ENCODE data around the gene FMO1.

FMO1 gene

GRCh38 chr1:171254859-171255258, 6.6 kb downstream of the FMO1 start:
- Histone ChIP-seq H3K4me3 (ENCODE audit: low read depth in 1 of 5, low read length in 5 of 5) (no peak overlapping the region), H3K9me3 (ENCODE audit: control insufficient read depth in 5 of 5, low read length in 5 of 5) (no peaks in the 10 kb centered on the region), H3K4me1 (ENCODE audit: control insufficient read depth in 5 of 5, insufficient read depth in 5 of 5, low read length in 5 of 5) (peaks cover 3 to 22% (median 18%) of the 10 kb centered on the region in 5 donors), H3K36me3 (ENCODE audit: control insufficient read depth in 5 of 5, insufficient read depth in 5 of 5, low read length in 5 of 5) (no peaks in the 10 kb centered on the region), H3K27me3 (ENCODE audit: control insufficient read depth in 5 of 5, insufficient read depth in 4 of 5, low read length in 5 of 5) (peaks cover 0 to 13% (median 0%) of the 10 kb centered on the region in 5 donors), H3K27ac (ENCODE audit: low read depth, low read length) (no peak overlapping the region), H3K9ac (ENCODE audit: low read length in 5 of 5) (no peak overlapping the region)

GRCh38 chr1:171256940-171257606, 8.8 kb downstream of the FMO1 start:
- Histone ChIP-seq H3K4me3 (ENCODE audit: low read depth in 1 of 5, low read length in 5 of 5) (no peak overlapping the region), H3K27ac (ENCODE audit: low read depth, low read length) (no peak overlapping the region), H3K27me3 (ENCODE audit: control insufficient read depth in 5 of 5, insufficient read depth in 4 of 5, low read length in 5 of 5) (peaks cover 0 to 10% (median 0%) of the 10 kb centered on the region in 5 donors), H3K9ac (ENCODE audit: low read length in 5 of 5) (no peak overlapping the region), H3K36me3 (ENCODE audit: control insufficient read depth in 5 of 5, insufficient read depth in 5 of 5, low read length in 5 of 5) (no peaks in the 10 kb centered on the region), H3K9me3 (ENCODE audit: control insufficient read depth in 5 of 5, low read length in 5 of 5) (no peaks in the 10 kb centered on the region), H3K4me1 (ENCODE audit: control insufficient read depth in 5 of 5, insufficient read depth in 5 of 5, low read length in 5 of 5) (peaks cover 3 to 16% (median 10%) of the 10 kb centered on the region in 5 donors)

- Histone ChIP-seq H3K4me3 (ENCODE audit: low read depth in 1 of 5, low read length in 5 of 5) (peak overlapping the region in 1 of 5 donors; percentile 6), H3K9me3 (ENCODE audit: control insufficient read depth in 5 of 5, low read length in 5 of 5) (no peaks in the 10 kb centered on the region), H3K9ac (ENCODE audit: low read length in 5 of 5) (no peak overlapping the region), H3K4me1 (ENCODE audit: control insufficient read depth in 5 of 5, insufficient read depth in 5 of 5, low read length in 5 of 5) (peaks cover 3 to 16% (median 10%) of the 10 kb centered on the region in 5 donors), H3K36me3 (ENCODE audit: control insufficient read depth in 5 of 5, insufficient read depth in 5 of 5, low read length in 5 of 5) (no peaks in the 10 kb centered on the region), H3K27ac (ENCODE audit: low read depth, low read length) (no peak overlapping the region), H3K27me3 (ENCODE audit: control insufficient read depth in 5 of 5, insufficient read depth in 4 of 5, low read length in 5 of 5) (peaks cover 0 to 10% (median 0%) of the 10 kb centered on the region in 5 donors)
Measured at GRCh38 chr1:171257607-171258076, 9.3 kb downstream of the FMO1 start.

GRCh38 chr1:171258429-171258828, 10.1 kb downstream of the FMO1 start:
- no peak overlapping the region for H3K9ac ChIP-seq (ENCODE audit: low read length in 5 of 5)
- peaks cover 3 to 16% (median 10%) of the 10 kb centered on the region in 5 donors for H3K4me1 ChIP-seq (ENCODE audit: control insufficient read depth in 5 of 5, insufficient read depth in 5 of 5, low read length in 5 of 5)

GRCh38 chr1:171258943-171259342, 10.6 kb downstream of the FMO1 start:
- Histone ChIP-seq H3K27ac (ENCODE audit: low read depth, low read length) (no peak overlapping the region), H3K4me3 (ENCODE audit: low read depth in 1 of 5, low read length in 5 of 5) (no peak overlapping the region), H3K9ac (ENCODE audit: low read length in 5 of 5) (no peak overlapping the region)

More at GRCh38 chr1:171258429-171258828, 10.1 kb downstream of the FMO1 start:
- H3K27me3 ChIP-seq (ENCODE audit: control insufficient read depth in 5 of 5, insufficient read depth in 4 of 5, low read length in 5 of 5) = peaks cover 0 to 10% (median 0%) of the 10 kb centered on the region in 5 donors
- H3K4me3 ChIP-seq (ENCODE audit: low read depth in 1 of 5, low read length in 5 of 5) = no peak overlapping the region
- no peaks in the 10 kb centered on the region for H3K36me3 ChIP-seq (ENCODE audit: control insufficient read depth in 5 of 5, insufficient read depth in 5 of 5, low read length in 5 of 5)
- H3K27ac ChIP-seq (ENCODE audit: low read depth, low read length) = no peak overlapping the region
- no peaks in the 10 kb centered on the region for H3K9me3 ChIP-seq (ENCODE audit: control insufficient read depth in 5 of 5, low read length in 5 of 5)

GRCh38 chr1:171261336-171261735, 13.0 kb downstream of the FMO1 start:
- Histone ChIP-seq H3K27me3 (ENCODE audit: control insufficient read depth in 5 of 5, insufficient read depth in 4 of 5, low read length in 5 of 5) (no peaks in the 10 kb centered on the region), H3K36me3 (ENCODE audit: control insufficient read depth in 5 of 5, insufficient read depth in 5 of 5, low read length in 5 of 5) (no peaks in the 10 kb centered on the region), H3K9me3 (ENCODE audit: control insufficient read depth in 5 of 5, low read length in 5 of 5) (no peaks in the 10 kb centered on the region), H3K4me1 (ENCODE audit: control insufficient read depth in 5 of 5, insufficient read depth in 5 of 5, low read length in 5 of 5) (peaks cover 3 to 16% (median 10%) of the 10 kb centered on the region in 5 donors), H3K27ac (ENCODE audit: low read depth, low read length) (no peak overlapping the region), H3K4me3 (ENCODE audit: low read depth in 1 of 5, low read length in 5 of 5) (no peak overlapping the region), H3K9ac (ENCODE audit: low read length in 5 of 5) (no peak overlapping the region)

More at GRCh38 chr1:171258943-171259342, 10.6 kb downstream of the FMO1 start:
- H3K36me3 ChIP-seq (ENCODE audit: control insufficient read depth in 5 of 5, insufficient read depth in 5 of 5, low read length in 5 of 5) = no peaks in the 10 kb centered on the region
- H3K27me3 ChIP-seq (ENCODE audit: control insufficient read depth in 5 of 5, insufficient read depth in 4 of 5, low read length in 5 of 5) = peaks cover 0 to 10% (median 0%) of the 10 kb centered on the region in 5 donors
- no peaks in the 10 kb centered on the region for H3K9me3 ChIP-seq (ENCODE audit: control insufficient read depth in 5 of 5, low read length in 5 of 5)
- H3K4me1 ChIP-seq (ENCODE audit: control insufficient read depth in 5 of 5, insufficient read depth in 5 of 5, low read length in 5 of 5) = peaks cover 3 to 16% (median 10%) of the 10 kb centered on the region in 5 donors

GRCh38 chr1:171263901-171264300, 15.6 kb downstream of the FMO1 start:
- H3K9me3 ChIP-seq (ENCODE audit: control insufficient read depth in 5 of 5, low read length in 5 of 5) = no peaks in the 10 kb centered on the region
- no peak overlapping the region for H3K4me3 ChIP-seq (ENCODE audit: low read depth in 1 of 5, low read length in 5 of 5)
- no peaks in the 10 kb centered on the region for H3K36me3 ChIP-seq (ENCODE audit: control insufficient read depth in 5 of 5, insufficient read depth in 5 of 5, low read length in 5 of 5)
- no peak overlapping the region for H3K27ac ChIP-seq (ENCODE audit: low read depth, low read length)
- no peak overlapping the region for H3K9ac ChIP-seq (ENCODE audit: low read length in 5 of 5)
- no peaks in the 10 kb centered on the region for H3K27me3 ChIP-seq (ENCODE audit: control insufficient read depth in 5 of 5, insufficient read depth in 4 of 5, low read length in 5 of 5)
- H3K4me1 ChIP-seq (ENCODE audit: control insufficient read depth in 5 of 5, insufficient read depth in 5 of 5, low read length in 5 of 5) = peaks cover 0 to 3% (median 0%) of the 10 kb centered on the region in 5 donors

GRCh38 chr1:171265686-171266085, 17.4 kb downstream of the FMO1 start:
- Histone ChIP-seq H3K27me3 (ENCODE audit: control insufficient read depth in 5 of 5, insufficient read depth in 4 of 5, low read length in 5 of 5) (no peaks in the 10 kb centered on the region), H3K27ac (ENCODE audit: low read depth, low read length) (no peak overlapping the region), H3K4me1 (ENCODE audit: control insufficient read depth in 5 of 5, insufficient read depth in 5 of 5, low read length in 5 of 5) (no peaks in the 10 kb centered on the region), H3K4me3 (ENCODE audit: low read depth in 1 of 5, low read length in 5 of 5) (no peak overlapping the region), H3K36me3 (ENCODE audit: control insufficient read depth in 5 of 5, insufficient read depth in 5 of 5, low read length in 5 of 5) (no peaks in the 10 kb centered on the region), H3K9ac (ENCODE audit: low read length in 5 of 5) (no peak overlapping the region), H3K9me3 (ENCODE audit: control insufficient read depth in 5 of 5, low read length in 5 of 5) (no peaks in the 10 kb centered on the region)

- no peak overlapping the region for H3K27ac ChIP-seq (ENCODE audit: low read depth, low read length)
- no peaks in the 10 kb centered on the region for H3K27me3 ChIP-seq (ENCODE audit: control insufficient read depth in 5 of 5, insufficient read depth in 4 of 5, low read length in 5 of 5)
- H3K36me3 ChIP-seq (ENCODE audit: control insufficient read depth in 5 of 5, insufficient read depth in 5 of 5, low read length in 5 of 5) = no peaks in the 10 kb centered on the region
Measured at GRCh38 chr1:171266930-171267329, 18.6 kb downstream of the FMO1 start.

GRCh38 chr1:171267391-171267790, 19.1 kb downstream of the FMO1 start:
- Histone ChIP-seq H3K27ac (ENCODE audit: low read depth, low read length) (no peak overlapping the region), H3K9me3 (ENCODE audit: control insufficient read depth in 5 of 5, low read length in 5 of 5) (no peaks in the 10 kb centered on the region), H3K4me3 (ENCODE audit: low read depth in 1 of 5, low read length in 5 of 5) (no peak overlapping the region), H3K36me3 (ENCODE audit: control insufficient read depth in 5 of 5, insufficient read depth in 5 of 5, low read length in 5 of 5) (no peaks in the 10 kb centered on the region), H3K9ac (ENCODE audit: low read length in 5 of 5) (no peak overlapping the region), H3K4me1 (ENCODE audit: control insufficient read depth in 5 of 5, insufficient read depth in 5 of 5, low read length in 5 of 5) (no peaks in the 10 kb centered on the region), H3K27me3 (ENCODE audit: control insufficient read depth in 5 of 5, insufficient read depth in 4 of 5, low read length in 5 of 5) (no peaks in the 10 kb centered on the region)

More at GRCh38 chr1:171266930-171267329, 18.6 kb downstream of the FMO1 start:
- Histone ChIP-seq H3K4me1 (ENCODE audit: control insufficient read depth in 5 of 5, insufficient read depth in 5 of 5, low read length in 5 of 5) (no peaks in the 10 kb centered on the region), H3K4me3 (ENCODE audit: low read depth in 1 of 5, low read length in 5 of 5) (no peak overlapping the region), H3K9ac (ENCODE audit: low read length in 5 of 5) (no peak overlapping the region), H3K9me3 (ENCODE audit: control insufficient read depth in 5 of 5, low read length in 5 of 5) (no peaks in the 10 kb centered on the region)
